Right lung (tissue), 5 donors: ENCODE data around the gene HOXA6. TPM values are rescaled to one million over a fixed set of nuclear protein-coding genes. Genes with fewer than 3 reads are reported as not detected.

Experiments used
- DNase-seq, 2 donors: peaks; one replicate each; pipeline ENCODE4 v3.0.0-alpha.2; 2013
- polyA plus RNA-seq, 5 donors: library from polyadenylated mRNA; unstranded; fragments of 120-200 nt; gene quantifications; one replicate each; pipeline versions ENCODE4 v1.2.1 to v1.2.3, GENCODE V29; 2013; ENCODE audit warnings: inconsistent platforms in 1 of 5, low replicate concordance in 1 of 5; ENCODE audit not compliant: insufficient read length in 5 of 5, insufficient read depth in 1 of 5

The HOXA6 gene
- polyA plus RNA-seq, 5 donors, result 10.8 to 15.6 (median 13.8) TPM

DNA sequence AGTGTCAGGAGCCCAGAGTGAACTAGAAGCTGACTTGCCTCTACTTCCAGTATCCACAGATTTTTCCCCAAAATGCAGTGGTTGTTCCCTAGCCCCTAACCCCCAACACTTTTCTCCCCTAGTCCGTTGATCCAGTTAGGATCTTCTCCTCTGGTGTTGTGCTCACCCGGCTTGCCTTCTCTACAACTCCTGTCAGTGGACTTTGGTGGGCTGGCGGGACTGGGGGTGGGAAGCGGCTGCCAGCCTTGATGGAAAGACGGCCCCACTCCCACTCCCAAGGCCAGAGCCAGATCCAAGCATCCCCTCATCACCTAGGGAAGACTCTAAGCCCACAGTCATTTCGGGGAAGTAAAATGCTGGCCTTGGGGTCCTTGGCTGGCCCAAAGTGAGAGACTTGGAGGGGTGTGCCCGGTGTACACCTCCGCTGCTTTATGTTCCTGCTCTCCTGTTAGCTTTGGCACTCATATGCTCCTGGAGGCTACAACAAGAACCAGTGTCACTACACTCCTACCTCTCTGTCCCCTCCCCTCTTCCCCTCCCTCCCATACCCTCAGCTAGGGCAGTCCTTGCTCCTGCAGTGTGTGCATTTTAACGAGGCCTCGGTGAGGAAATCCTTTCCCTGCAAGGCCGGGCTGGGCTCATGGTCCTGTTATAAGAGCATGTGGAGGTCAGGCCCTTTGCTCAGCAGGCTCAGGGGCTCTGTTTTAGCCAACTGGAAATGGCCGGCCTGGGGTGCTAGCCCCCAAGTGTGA is 27.5 kb upstream of the HOXA6 start:
- no peak for DNase-seq

DNA sequence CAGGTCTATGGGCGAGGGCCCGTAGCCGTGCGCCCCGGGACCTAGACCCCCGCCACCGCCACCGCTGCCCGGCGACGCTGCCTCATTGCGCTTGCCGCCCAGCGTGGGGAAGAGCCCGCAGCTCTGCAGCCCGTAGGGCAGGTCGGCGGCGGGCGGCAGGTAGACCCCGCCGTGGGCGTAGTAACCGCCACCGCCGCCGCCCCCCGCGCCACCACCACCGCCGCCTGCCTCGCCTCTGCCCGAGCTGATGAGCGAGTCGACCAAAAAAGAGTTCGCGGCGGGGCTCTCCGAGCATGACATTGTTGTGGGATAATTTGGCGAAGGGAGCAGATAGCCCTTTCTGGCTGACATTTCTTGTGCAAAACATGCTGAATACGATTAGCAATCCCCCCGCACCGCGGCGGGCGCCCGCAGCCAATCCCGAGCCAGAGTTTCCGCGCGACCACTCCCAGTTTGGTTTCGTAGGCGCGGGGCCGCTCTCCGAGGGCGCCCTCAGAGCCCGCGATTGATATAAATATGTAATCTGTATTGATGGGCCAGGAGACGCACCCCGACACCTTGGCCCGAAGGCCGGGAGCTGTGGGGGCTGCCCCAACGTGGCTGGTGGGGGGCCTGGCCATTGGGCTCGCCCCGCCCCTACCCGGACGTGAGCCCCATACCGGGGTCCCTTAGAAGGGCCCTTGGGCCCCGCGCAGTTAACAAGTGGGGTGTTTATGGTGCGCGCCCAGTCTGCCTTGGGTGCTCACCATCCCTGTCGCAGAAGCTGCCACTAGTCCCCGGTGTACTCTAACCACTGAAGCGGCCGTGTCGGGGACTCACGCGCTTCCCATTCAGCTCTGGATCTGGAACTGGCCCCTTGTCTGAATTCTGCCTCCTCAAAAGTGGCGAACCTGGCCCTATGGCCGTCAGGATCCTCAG is 26.6 kb upstream of the HOXA6 start, which contains the start of gene HOXA10:
TSS of gene HOXA10 (minus strand) at position 365 of the 918 bp plus-strand sequence. CDS start at position 351, 14 bp downstream.
- no peak for DNase-seq

DNA sequence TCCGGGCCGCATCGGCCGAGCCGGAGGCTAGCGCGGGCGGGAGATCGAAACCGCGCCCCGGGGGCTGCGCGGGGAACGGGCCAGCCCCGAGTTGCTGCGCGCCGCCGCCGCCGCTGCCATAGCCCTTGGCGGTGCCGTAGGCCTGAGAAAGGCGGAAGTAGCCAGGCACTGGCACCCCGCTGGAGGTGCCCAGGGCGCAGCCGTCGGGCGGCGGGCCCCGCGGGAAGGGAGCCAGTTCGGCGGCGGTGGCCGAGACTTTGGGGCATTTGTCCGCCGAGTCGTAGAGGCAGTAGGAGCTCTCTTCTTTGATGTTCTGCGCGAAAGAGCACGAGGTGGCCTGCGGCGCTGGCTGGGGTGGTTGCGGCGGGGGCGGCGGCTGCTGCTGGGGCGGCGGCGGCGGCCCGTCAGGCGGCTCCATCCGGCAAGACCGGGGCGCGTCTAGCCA is 26.0 kb upstream of the HOXA6 start:
- no peak for DNase-seq

DNA sequence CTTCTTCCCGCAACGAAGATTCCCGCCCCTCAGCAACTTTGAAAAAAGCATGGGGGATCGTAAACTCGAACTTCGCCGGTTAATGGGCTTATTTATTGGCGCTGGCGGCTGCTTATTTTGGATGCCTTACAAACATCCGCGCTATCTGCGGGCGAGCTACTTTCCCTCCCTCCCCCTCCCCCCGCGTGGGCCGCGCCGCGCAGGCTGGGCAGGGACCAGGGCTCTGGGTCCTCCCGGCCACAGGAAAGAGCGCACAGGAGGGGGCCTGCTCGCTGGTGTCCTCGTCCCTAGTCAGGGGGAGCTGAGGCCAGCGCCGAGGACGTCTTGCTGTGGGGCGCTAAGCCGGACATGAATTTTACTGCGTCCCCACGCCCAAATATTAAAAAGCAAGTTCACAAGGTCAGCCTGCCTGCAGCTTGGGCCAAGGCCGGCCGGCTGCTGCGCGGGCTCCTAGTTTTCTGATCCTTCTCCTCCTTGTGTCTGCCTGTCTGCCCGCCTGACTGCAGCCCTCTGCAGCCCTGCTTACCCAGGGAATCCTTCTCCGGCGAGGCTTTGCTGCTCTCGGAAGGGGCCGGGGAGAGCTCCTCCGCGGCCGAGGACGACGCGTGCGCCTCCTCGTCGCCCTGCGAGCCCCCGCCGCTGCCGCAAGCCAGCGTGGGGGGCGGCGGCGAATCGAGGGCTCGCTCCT is 25.4 kb upstream of the HOXA6 start:
- DNase-seq, result no peak

DNA sequence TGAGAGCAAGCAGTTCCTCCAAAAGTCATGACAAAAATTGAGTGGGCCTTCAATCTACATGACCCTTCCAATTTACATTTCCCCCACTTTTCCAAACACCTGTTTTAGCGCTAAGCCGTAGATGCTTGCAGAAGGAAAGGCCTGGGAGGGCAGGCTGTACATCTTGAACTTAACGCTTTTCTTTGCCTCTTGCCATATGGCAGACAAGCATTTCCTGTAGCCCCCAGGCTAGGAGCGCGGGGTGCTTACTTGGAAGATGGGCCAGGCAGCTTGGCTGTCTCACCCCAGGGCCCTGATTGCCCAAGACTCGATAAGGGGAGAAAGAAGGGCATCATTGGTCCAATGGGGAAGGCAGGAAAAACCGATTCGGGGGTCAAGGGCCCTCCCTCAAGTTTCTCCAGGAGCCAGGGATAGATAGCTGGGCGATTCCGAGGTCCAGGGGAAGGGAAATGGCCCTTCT is 24.8 kb upstream of the HOXA6 start:
- DNase-seq, result no peak

DNA sequence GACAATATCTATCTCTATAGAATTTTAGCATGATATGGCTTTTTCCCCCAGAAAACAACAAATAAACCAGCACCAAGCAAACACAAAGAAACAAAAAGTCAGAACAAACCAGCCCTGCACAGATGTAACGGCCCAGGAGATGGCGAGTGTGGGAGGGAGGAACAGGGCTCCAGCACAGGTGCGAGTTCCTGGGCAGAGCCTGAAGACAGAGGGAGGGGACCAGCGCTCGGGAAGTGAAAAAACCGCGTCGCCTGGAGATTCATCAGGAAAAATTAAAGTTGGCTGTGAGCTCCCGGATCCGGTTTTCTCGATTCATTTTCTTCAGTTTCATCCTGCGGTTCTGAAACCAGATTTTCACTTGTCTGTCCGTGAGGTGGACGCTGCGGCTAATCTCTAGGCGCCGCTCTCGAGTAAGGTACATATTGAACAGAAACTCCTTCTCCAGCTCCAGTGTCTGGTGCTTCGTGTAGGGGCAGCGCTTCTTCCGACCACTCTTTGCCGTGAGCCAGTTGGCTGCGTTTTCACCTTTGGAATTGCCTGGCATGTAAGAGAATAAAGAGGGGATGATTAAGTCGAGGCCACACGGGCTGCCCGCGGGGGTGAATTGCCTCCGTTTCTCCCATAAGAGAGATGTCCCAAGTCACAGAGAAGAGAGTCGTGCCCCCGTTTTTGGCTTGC is 24.2 kb upstream of the HOXA6 start:
- DNase-seq, result no peak

DNA sequence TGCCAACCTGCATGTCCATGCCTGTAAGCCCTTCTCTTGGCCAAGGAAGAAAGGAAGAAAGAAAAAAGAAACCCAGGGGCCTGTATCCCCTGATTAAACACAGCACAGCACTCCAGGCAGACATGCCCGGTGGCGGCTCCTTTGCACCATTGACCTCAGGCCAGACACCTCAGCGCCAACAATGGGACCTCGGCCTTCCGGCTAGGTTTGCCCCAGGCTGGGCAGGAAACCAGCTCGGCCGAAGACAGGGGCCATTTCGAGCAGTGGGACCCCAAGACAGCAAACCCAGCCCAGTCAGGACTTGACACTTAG is 23.7 kb upstream of the HOXA6 start:
- DNase-seq, result no peak

DNA sequence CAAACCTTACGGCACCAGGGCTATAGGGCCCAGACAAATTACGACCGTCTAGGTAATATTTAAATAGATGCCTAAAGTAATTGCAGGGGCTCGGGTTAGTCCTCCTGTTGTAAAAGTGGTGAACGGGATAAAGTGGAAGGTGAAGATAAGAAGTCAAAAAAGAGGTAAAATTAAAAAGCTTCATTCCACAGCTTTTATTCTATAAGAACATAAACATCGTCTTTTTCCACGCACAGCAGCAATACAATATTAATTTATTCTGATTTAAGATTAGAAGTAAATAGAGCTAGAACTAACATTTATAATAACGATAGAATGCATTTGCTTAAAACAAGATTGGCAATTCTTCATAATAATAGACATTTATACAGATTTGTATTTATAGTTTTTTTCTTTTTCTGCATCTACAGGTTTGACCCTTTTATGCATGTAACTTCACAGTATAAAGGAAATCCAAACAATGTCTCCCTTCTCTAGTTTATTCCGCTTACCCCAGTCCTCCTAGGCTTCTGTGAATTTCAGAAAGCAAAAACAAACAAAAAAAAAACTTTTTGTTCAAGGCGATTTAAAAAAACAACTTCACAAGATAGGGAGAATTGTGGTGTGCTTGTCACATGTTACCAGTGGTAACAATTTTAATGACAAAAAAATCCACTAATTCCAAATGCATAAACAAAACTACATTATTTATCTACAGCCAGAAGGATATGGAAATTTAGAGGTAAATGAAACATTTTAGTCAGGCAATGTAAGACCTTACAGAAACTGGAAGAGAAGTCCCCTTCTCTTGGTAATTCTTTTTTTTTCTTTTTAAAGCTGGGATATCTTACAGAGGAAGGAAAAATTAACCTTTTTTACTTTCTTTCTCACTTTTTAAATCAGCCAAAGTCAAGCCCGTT is 23.1 kb upstream of the HOXA6 start:
- DNase-seq, result no peak

DNA sequence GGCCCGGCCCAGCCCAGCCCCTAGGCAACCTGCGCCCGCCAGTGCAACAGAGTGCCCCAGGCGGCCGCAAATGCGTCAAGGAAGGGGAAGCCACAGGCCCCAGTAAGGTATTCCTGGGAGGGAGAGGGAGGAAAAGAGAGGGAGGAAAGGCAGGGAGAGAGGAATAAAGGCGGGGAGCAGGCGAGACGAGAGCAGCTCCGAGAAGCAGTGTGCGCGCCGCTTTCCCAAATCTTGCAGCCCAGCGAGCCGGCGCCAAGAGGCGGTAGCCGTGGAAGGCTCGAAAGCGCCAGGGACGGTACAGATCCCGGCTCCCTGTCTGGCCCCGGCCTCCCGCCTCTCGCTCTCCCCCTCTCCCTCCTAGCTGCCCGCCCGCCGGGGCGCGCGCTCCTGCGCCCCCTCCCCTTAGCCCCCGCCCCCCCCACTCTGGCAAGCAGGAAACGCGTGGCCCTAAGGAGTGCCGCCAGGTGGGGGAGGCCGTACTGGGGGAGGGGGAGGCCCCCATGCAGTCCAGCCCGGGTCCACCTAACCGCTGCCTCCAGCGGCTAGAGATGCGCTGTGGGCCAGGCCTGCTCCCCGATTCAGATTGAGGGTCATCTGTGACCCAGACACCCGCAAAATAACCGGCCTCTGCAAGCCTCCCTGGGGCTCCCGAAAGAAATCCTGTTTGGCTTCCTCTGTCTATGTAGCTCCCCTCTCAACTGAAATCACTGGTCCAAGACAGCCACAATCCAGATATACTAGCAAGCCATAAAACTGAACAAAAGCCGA is 22.3 kb upstream of the HOXA6 start:
- no peak for DNase-seq

DNA sequence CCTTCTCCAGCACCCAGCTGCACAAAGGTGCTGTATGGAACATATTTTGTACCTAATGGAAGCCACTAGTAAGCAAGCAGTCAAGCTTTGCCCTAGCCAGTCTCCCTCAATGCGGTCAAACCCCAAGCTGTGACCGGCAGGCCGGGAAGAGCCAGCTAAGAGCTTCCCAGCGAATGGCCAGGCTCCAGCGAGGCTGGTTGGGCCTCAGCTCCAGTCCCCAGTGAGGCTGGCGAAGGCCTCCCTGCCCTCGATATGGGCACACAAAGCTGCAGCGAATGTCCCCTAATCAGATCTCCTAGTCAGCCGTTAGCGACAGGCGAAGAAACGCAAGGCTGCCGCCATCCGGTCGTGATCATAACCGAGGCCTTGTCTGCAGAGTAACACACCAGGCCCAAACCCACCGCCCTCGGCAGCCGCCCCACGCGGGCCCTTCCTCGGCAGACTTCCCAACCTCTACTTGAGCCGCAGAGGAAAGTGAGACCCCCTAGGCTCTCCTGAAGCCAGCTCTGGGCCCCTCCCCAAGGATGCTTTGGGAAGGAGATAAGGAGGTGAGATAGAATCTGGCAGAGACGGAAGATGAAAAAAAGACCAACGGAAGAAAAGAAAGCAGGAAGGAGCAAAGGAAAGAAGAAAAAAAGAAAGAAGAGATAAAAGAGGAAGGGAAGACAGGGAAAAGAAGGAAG is 20.8 kb upstream of the HOXA6 start:
- DNase-seq, result no peak

DNA sequence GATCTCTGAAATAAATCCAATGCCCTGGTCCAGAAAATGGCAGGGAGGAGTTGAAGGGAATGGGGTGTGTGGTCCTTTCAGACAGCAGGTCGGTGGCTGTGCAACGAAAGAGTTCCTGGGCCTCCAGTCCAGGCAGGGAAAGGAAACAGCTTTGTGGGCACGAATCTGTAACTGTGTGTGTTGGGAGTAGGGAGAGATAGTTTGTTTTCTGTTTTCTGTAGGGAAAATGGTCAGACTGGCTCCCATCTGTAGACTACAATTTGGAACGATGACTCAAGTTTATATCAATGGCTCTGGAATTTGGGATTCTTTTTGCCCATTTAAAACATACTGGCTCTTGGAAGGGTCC is 20.3 kb upstream of the HOXA6 start:
- DNase-seq, result no peak

DNA sequence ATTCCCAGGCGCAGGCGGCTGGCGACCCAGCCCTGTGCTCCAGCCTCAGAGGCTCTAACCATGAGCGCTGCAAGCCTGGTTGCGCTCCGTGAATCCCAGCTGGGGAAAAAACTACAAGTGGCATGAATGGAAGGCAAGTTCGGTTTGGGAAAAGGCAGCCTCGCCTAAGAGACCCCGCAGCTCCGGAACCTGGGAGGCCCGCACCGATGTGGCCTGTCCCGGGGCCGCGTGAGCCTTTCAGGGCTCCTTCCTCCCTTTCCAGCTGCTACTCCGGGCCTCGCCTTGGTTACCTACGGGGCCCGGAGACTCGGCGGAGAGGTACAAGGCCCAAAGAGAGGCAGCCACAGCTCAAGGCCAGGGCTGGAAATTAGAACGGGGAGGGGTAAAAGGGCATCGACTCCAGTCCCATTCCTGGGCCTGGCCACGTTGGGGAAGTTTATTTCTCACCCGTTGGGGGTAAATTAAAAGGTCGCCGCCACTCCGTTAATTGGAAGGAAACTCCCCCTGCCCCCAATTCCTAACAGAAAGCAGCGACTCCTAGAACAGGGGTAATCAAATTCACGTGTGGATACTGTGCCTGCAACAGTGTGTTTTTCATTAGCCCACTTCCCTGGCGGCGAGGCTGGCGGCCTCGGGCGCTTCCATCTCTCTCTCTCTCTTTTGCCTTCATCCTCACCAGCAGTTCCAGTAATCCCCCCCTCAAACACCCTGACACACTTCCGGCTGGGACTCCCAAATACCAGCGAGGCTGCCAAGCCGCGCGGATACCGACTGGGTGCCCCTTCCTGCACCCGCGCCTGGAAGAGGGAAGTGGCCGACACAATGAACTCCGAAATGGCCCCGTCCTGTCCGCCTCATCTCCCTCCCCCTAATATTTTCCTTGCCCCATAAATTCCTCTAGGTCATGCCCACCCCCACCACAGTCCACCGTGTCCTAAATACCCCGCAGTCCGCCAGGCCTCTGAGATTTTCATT is 19.2 kb upstream of the HOXA6 start:
- DNase-seq, result no peak

DNA sequence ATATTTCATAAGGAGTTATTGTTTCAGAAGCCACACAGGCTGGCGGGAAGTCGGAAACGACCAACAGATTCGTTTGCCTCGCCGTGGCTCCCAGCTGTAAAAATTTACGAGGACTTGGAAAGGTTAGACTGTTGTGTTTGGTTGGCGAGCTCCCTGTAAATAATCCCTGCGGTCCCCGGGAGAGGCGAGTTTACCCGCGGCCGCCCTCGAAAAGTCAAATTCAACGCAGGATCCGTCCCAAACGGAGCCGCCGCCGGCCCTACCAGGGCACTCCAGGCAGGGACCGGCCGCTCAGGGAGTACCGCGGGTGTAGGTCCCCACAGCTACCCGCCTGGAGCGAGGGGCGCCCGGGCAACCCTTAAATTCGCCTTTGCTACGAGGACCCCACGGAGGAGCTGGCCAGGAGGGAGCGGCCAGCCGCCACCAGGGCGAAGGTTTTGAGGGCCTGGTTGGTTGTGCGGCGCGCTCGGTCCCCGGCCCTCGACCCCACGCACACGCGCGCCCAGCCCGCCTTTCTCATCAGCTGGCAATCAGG is 18.5 kb upstream of the HOXA6 start:
- DNase-seq, result no peak

DNA sequence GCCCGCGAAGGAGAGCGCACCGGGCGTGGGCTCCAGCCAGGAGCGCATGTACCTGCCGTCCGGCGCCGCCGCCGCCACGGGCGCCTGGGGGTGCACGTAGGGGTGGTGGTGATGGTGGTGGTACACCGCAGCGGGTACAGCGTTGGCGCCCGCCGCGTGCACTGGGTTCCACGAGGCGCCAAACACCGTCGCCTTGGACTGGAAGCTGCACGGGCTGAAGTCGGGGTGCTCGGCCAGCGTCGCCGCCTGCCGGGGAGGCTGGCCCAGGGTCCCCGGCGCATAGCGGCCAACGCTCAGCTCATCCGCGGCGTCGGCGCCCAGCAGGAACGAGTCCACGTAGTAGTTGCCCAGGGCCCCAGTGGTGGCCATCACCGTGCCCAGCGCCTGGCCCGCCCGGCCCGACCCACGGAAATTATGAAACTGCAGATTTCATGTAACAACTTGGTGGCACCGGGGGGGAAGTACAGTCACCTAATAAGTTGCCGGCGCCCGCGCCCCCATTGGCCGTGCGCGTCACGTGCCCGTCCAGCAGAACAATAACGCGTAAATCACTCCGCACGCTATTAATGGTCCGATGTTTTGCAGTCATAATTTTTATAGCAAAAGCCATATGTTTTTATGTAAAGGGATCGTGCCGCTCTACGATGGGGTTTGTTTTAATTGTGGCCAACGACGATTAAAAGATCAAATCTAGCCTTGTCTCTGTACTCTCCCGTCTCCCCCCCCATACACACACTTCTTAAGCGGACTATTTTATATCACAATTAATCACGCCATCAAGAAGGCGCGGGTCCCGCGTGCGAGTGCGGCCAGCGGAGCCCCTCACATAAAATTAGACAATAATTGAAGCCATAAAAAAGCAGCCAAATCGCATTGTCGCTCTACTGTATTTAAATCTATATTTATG is 17.8 kb upstream of the HOXA6 start, which contains the start of gene HOXA9:
TSS of gene HOXA9 (minus strand) at position 449 of the 907 bp plus-strand sequence. CDS start at position 369, 80 bp downstream.
- no peak for DNase-seq

DNA sequence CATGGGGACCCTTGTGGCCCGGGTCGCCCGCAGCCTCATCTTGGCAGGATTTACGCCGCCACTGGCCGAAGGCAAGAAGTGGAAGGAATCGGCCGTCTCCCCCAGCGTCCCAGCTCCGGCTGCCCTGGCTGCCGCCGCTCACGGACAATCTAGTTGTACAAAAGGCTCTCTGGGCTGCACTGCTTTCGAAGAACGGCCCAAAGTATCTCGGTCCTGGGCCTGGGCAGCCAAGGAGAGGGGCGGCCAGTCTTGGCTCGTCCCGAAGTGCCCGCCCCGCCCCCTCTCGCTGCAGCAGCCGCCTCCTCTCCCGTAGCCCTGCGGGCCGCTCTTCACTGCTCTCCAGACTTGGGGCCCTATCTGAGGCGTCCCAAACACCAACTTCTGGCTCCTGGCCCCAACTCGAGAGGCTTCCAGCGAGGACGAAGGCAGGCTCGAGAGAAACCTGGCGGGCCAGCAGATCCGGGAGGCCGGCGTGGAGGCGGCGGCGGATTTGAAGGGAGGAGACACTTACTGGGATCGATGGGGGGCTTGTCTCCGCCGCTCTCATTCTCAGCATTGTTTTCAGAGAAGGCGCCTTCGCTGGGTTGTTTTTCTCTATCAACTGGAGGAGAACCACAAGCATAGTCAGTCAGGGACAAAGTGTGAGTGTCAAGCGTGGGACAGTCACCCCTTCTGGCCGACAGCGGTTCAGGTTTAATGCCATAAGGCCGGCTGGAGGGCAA is 17.0 kb upstream of the HOXA6 start:
- DNase-seq, result no peak

DNA sequence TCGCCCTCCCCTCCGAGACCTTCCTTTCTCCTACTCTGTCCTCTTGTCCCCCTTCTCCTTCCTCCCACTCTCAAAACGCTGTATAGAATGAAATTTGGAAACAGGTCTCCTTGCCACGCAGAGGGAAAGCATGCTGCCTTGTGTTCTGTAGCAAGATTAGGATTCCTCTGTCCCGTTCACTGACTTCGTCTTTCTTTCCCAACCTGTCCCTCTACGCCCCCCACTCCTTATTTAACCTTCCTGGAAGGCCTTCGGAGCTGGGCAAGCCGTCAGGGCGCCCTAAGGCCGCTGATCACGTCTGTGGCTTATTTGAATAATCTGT is 16.4 kb upstream of the HOXA6 start:
- DNase-seq, result no peak
